ENCODE results near the gene ATAD3B. TPM values are rescaled to one million over a fixed set of nuclear protein-coding genes. Genes with fewer than 3 reads are reported as not detected.
"Not testable (repeated sequence)": the region's sequence is repeated elsewhere in the genome, so short reads cannot be mapped to it uniquely, and the experiment has no call there.

Gene ATAD3B
- polyA plus RNA-seq, 4 donors: 17.4 to 34.5 (median 19.4) TPM

- 95 to 98% (median 96%) methylated on average over 24 to 30 of the region's 30 CpGs for WGBS, 3 donors
These were observed 51.0 kb downstream of the ATAD3B start for GRCh38 chr1:1522536-1522935.

GRCh38 chr1:1523226-1523625, 51.7 kb downstream of the ATAD3B start:
- WGBS, 3 donors: 96 to 98% (median 97%) methylated on average over 29 to 31 of the region's 31 CpGs
- H3K27ac ChIP-seq (ENCODE audit: low read depth in 1 of 3, low read length in 2 of 3); H3K4me1 ChIP-seq (ENCODE audit: control insufficient read depth in 3 of 3, insufficient read depth in 2 of 3, low read depth in 1 of 3, low read length in 2 of 3); H3K9me3 ChIP-seq (ENCODE audit: control insufficient read depth in 2 of 2, insufficient read depth in 1 of 2, low read depth in 1 of 2, low read length in 1 of 2); H3K4me3 ChIP-seq (ENCODE audit: low read depth in 1 of 3, low read length in 3 of 3); FAIRE-seq; H3K27me3 ChIP-seq (ENCODE audit: control insufficient read depth in 3 of 3, insufficient read depth in 3 of 3, low read length in 3 of 3); DNase-seq: not testable (repeated sequence)
- peaks cover 0 to 67% (median 13%) of the 10 kb centered on the region in 3 donors for H3K36me3 ChIP-seq (ENCODE audit: control insufficient read depth in 3 of 3, insufficient read depth in 2 of 3, low read depth in 1 of 3, low read length in 3 of 3)

More at GRCh38 chr1:1522536-1522935, 51.0 kb downstream of the ATAD3B start:
- not testable (repeated sequence) for H3K4me1 ChIP-seq (ENCODE audit: control insufficient read depth in 3 of 3, insufficient read depth in 2 of 3, low read depth in 1 of 3, low read length in 2 of 3); H3K9me3 ChIP-seq (ENCODE audit: control insufficient read depth in 2 of 2, insufficient read depth in 1 of 2, low read depth in 1 of 2, low read length in 1 of 2); DNase-seq; H3K27ac ChIP-seq (ENCODE audit: low read depth in 1 of 3, low read length in 2 of 3); FAIRE-seq; H3K4me3 ChIP-seq (ENCODE audit: low read depth in 1 of 3, low read length in 3 of 3); H3K27me3 ChIP-seq (ENCODE audit: control insufficient read depth in 3 of 3, insufficient read depth in 3 of 3, low read length in 3 of 3)
- peaks cover 4 to 67% (median 13%) of the 10 kb centered on the region in 3 donors for H3K36me3 ChIP-seq (ENCODE audit: control insufficient read depth in 3 of 3, insufficient read depth in 2 of 3, low read depth in 1 of 3, low read length in 3 of 3)

GRCh38 chr1:1523651-1524050, 52.1 kb downstream of the ATAD3B start:
- H3K4me3 ChIP-seq (ENCODE audit: low read depth in 1 of 3, low read length in 3 of 3); DNase-seq; H3K9me3 ChIP-seq (ENCODE audit: control insufficient read depth in 2 of 2, insufficient read depth in 1 of 2, low read depth in 1 of 2, low read length in 1 of 2); H3K4me1 ChIP-seq (ENCODE audit: control insufficient read depth in 3 of 3, insufficient read depth in 2 of 3, low read depth in 1 of 3, low read length in 2 of 3); H3K27ac ChIP-seq (ENCODE audit: low read depth in 1 of 3, low read length in 2 of 3); FAIRE-seq; H3K27me3 ChIP-seq (ENCODE audit: control insufficient read depth in 3 of 3, insufficient read depth in 3 of 3, low read length in 3 of 3): not testable (repeated sequence)
- 94 to 96% (median 95%) methylated on average over 16 to 17 of the region's 17 CpGs for WGBS, 3 donors
- peaks cover 0 to 68% (median 12%) of the 10 kb centered on the region in 3 donors for H3K36me3 ChIP-seq (ENCODE audit: control insufficient read depth in 3 of 3, insufficient read depth in 2 of 3, low read depth in 1 of 3, low read length in 3 of 3)

- not testable (repeated sequence) for H3K27me3 ChIP-seq (ENCODE audit: control insufficient read depth in 3 of 3, insufficient read depth in 3 of 3, low read length in 3 of 3); H3K9me3 ChIP-seq (ENCODE audit: control insufficient read depth in 2 of 2, insufficient read depth in 1 of 2, low read depth in 1 of 2, low read length in 1 of 2); DNase-seq; H3K27ac ChIP-seq (ENCODE audit: low read depth in 1 of 3, low read length in 2 of 3); FAIRE-seq; H3K4me3 ChIP-seq (ENCODE audit: low read depth in 1 of 3, low read length in 3 of 3); H3K4me1 ChIP-seq (ENCODE audit: control insufficient read depth in 3 of 3, insufficient read depth in 2 of 3, low read depth in 1 of 3, low read length in 2 of 3)
- WGBS, 3 donors: 88 to 93% (median 90%) methylated on average over 18 to 26 of the region's 30 CpGs
- peaks cover 0 to 77% (median 16%) of the 10 kb centered on the region in 3 donors for H3K36me3 ChIP-seq (ENCODE audit: control insufficient read depth in 3 of 3, insufficient read depth in 2 of 3, low read depth in 1 of 3, low read length in 3 of 3)
These were observed 53.3 kb downstream of the ATAD3B start for GRCh38 chr1:1524750-1525383.

GRCh38 chr1:1526476-1526875, 54.9 kb downstream of the ATAD3B start:
- not testable (repeated sequence) for H3K4me1 ChIP-seq (ENCODE audit: control insufficient read depth in 3 of 3, insufficient read depth in 2 of 3, low read depth in 1 of 3, low read length in 2 of 3); FAIRE-seq; H3K4me3 ChIP-seq (ENCODE audit: low read depth in 1 of 3, low read length in 3 of 3); H3K27ac ChIP-seq (ENCODE audit: low read depth in 1 of 3, low read length in 2 of 3); DNase-seq; H3K27me3 ChIP-seq (ENCODE audit: control insufficient read depth in 3 of 3, insufficient read depth in 3 of 3, low read length in 3 of 3)
- Histone ChIP-seq H3K36me3 (ENCODE audit: control insufficient read depth in 3 of 3, insufficient read depth in 2 of 3, low read depth in 1 of 3, low read length in 3 of 3) (peaks cover 0 to 73% (median 17%) of the 10 kb centered on the region in 3 donors), H3K9me3 (ENCODE audit: control insufficient read depth in 2 of 2, insufficient read depth in 1 of 2, low read depth in 1 of 2, low read length in 1 of 2) (peaks cover 0 to 15% of the 10 kb centered on the region in 2 donors)
- WGBS, 3 donors: 96 to 100% (median 97%) methylated on average over 7 to 20 of the region's 21 CpGs

- H3K27ac ChIP-seq (ENCODE audit: low read depth in 1 of 3, low read length in 2 of 3): no peak overlapping the region
- no peak overlapping the region for H3K4me3 ChIP-seq (ENCODE audit: low read depth in 1 of 3, low read length in 3 of 3)
- H3K27me3 ChIP-seq (ENCODE audit: control insufficient read depth in 3 of 3, insufficient read depth in 3 of 3, low read length in 3 of 3): no peaks in the 10 kb centered on the region
- FAIRE-seq (no peak), DNase-seq (no peak)
- no peaks in the 10 kb centered on the region for H3K4me1 ChIP-seq (ENCODE audit: control insufficient read depth in 3 of 3, insufficient read depth in 2 of 3, low read depth in 1 of 3, low read length in 2 of 3)
- WGBS, 3 donors: 94 to 95% (median 94%) methylated on average over 31 of the region's 31 CpGs
- peaks cover 0 to 19% of the 10 kb centered on the region in 2 donors for H3K9me3 ChIP-seq (ENCODE audit: control insufficient read depth in 2 of 2, insufficient read depth in 1 of 2, low read depth in 1 of 2, low read length in 1 of 2)
- H3K36me3 ChIP-seq (ENCODE audit: control insufficient read depth in 3 of 3, insufficient read depth in 2 of 3, low read depth in 1 of 3, low read length in 3 of 3): peaks cover 0 to 68% (median 17%) of the 10 kb centered on the region in 3 donors
These were observed 55.7 kb downstream of the ATAD3B start for GRCh38 chr1:1527092-1527816.

- H3K27me3 ChIP-seq (ENCODE audit: control insufficient read depth in 3 of 3, insufficient read depth in 3 of 3, low read length in 3 of 3): no peaks in the 10 kb centered on the region
- no peaks in the 10 kb centered on the region for H3K4me1 ChIP-seq (ENCODE audit: control insufficient read depth in 3 of 3, insufficient read depth in 2 of 3, low read depth in 1 of 3, low read length in 2 of 3)
- H3K9me3 ChIP-seq (ENCODE audit: control insufficient read depth in 2 of 2, insufficient read depth in 1 of 2, low read depth in 1 of 2, low read length in 1 of 2): peaks cover 0 to 21% of the 10 kb centered on the region in 2 donors
- no peak overlapping the region for H3K27ac ChIP-seq (ENCODE audit: low read depth in 1 of 3, low read length in 2 of 3)
- no peak for DNase-seq
- peaks cover 0 to 64% (median 17%) of the 10 kb centered on the region in 3 donors for H3K36me3 ChIP-seq (ENCODE audit: control insufficient read depth in 3 of 3, insufficient read depth in 2 of 3, low read depth in 1 of 3, low read length in 3 of 3)
- FAIRE-seq: no peak
- H3K4me3 ChIP-seq (ENCODE audit: low read depth in 1 of 3, low read length in 3 of 3): no peak overlapping the region
- 87 to 96% (median 89%) methylated on average over 32 to 37 of the region's 37 CpGs for WGBS, 3 donors
These were observed 57.0 kb downstream of the ATAD3B start for GRCh38 chr1:1528301-1529267.

GRCh38 chr1:1529321-1529720, 57.8 kb downstream of the ATAD3B start:
- Histone ChIP-seq H3K27me3 (ENCODE audit: control insufficient read depth in 3 of 3, insufficient read depth in 3 of 3, low read length in 3 of 3) (no peaks in the 10 kb centered on the region), H3K9me3 (ENCODE audit: control insufficient read depth in 2 of 2, insufficient read depth in 1 of 2, low read depth in 1 of 2, low read length in 1 of 2) (peaks cover 0 to 21% of the 10 kb centered on the region in 2 donors), H3K36me3 (ENCODE audit: control insufficient read depth in 3 of 3, insufficient read depth in 2 of 3, low read depth in 1 of 3, low read length in 3 of 3) (peaks cover 0 to 63% (median 17%) of the 10 kb centered on the region in 3 donors), H3K27ac (ENCODE audit: low read depth in 1 of 3, low read length in 2 of 3) (no peak overlapping the region), H3K4me1 (ENCODE audit: control insufficient read depth in 3 of 3, insufficient read depth in 2 of 3, low read depth in 1 of 3, low read length in 2 of 3) (no peaks in the 10 kb centered on the region), H3K4me3 (ENCODE audit: low read depth in 1 of 3, low read length in 3 of 3) (no peak overlapping the region)
- WGBS, 3 donors: 97 to 99% (median 99%) methylated on average over 7 to 18 of the region's 18 CpGs
- DNase-seq (no peak), FAIRE-seq (no peak)
